ENCODE results near the gene TPGS1.

The TPGS1 gene

DNA sequence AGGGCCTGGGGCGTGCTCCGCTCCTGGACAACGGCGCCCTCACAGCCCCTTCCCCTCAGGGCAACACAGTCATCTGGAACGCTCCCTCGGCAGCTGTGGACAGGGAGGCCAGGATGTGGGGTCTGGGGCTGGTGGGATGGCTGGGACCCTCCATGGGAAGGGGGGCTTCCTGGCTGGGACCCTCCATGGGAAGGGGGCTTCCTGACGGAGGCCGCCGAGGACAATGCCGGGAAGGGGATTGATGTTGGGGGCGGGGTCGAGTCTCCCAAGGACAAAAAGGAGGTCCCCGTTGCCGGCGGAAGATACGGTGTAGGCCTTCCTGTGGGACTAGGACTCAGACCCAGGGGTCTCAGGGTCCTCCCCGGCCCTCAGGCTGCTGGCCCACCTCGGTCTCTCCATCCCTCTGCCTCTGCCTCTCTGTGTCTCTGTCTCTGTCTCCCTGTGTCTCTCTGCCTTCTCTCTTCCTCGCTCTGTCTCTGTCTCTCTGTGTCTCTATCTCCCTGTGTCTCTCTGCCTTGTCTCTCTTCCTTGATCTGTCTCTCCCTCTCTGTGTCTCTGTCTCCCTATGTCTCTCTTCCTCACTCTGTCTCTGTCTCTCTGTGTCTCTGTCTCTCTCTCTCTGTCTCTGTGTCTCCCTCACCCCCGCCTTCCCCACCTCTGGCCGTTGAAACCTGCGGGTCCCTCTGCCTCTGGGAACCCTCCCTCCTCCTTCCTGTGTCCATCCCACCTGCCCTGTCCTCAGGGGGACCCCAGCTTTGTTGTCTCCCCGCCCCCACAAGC lies 13.7 kb upstream of the TPGS1 start:
- no peak overlapping the region for H3K4me3 ChIP-seq (ENCODE audit: low read depth, low read length)
- no peak for DNase-seq (ENCODE audit: low read depth)

DNA sequence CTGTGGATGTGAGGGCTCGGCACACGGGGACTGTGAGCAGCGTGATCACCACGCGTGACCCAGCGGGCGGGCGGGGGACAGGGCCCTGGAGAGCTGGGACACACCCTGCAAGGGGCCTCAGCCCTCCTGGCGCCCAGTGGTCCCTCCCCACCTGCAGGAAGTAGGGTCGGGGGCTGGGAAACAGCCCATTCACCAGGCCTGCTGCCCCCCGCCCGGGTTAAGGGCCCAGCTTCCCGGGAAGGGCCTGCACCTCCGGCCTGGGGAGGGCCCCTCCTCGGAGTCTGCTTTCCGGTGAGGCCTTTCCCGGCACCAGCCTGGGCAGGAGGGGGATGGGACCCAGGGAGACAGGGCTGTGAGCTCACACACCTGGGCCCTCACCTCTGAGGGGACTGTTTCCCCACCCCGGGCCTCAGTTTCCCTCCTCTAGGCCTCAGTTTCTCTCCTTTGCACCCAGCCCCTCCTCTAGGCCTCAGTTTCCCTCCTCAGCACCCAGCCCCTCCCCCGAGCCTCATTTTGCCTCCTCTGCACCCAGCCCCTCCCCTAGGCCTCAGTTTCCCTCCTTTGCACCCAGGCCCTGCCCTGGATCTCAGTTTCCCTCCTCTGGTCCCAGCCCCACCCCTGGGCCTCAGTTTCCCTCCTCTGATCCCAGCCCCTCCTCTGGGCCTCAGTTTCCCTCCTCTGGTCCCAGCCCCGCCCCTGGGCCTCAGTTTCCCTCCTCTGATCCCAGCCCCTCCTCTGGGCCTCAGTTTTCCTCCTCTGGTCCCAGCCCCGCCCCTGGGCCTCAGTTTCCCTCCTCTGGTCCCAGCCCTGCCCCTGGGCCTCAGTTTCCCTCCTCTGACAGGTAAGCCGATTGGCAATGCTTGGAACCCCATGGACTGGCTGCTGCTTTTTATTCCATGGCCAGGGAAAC lies 12.9 kb upstream of the TPGS1 start:
- H3K4me3 ChIP-seq (ENCODE audit: low read depth, low read length): no peak overlapping the region
- DNase-seq (ENCODE audit: low read depth): no peak

DNA sequence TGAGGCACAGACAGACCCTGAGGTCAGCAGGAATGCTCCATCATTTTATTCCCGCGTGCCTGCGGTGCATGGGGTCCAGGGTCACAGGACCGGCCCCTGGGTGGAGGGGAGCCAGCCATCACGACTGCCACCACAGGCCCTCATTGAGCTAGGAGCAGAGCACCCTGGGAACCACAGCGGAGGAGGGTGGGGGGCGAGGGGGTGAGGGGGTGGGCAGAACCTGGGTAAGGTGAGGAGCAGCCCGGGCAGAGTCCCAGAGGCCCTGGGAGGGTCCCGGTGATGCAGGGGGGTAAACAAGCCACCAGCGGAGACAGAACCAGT lies 12.3 kb upstream of the TPGS1 start:
- DNase-seq (ENCODE audit: low read depth): no peak

DNA sequence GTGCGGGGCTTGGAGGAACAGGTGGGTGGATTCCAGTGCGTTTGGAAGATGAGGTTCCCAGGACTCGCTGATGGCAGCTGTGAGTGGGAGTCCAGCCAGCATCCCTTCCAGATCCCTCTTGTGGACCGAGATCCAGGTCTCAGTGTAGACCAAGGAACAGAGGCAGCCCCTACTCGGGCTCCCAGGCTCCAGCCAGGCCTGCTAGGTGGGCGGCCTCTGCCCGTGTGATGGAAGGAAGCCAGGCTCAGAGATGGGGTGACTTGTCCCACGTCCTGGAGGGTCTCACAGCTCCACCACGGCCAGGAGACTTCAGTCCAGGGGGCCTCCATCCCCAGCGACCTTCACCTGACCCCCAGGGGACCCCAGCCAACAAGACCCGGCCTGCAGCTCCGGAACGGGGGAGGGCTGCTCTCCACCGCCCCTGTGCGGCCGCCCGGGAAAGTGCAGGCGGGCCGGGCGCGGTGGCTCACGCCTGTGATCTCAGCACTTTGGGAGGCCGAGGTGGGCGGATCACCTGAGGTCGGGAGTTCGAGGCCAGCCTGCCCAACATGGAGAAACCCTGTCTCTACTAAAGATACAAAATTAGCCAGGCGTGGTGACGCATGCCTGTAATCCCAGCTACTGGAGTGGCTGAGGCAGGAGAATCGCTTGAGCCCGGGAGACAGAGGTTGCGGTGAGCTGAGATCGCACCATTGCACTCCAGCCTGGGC lies 11.7 kb upstream of the TPGS1 start:
- no peak for DNase-seq (ENCODE audit: low read depth)
- H3K4me3 ChIP-seq (ENCODE audit: low read depth, low read length): no peak overlapping the region

More for the DNA sequence above, 12.3 kb upstream of the TPGS1 start:
- no peak overlapping the region for H3K4me3 ChIP-seq (ENCODE audit: low read depth, low read length)

DNA sequence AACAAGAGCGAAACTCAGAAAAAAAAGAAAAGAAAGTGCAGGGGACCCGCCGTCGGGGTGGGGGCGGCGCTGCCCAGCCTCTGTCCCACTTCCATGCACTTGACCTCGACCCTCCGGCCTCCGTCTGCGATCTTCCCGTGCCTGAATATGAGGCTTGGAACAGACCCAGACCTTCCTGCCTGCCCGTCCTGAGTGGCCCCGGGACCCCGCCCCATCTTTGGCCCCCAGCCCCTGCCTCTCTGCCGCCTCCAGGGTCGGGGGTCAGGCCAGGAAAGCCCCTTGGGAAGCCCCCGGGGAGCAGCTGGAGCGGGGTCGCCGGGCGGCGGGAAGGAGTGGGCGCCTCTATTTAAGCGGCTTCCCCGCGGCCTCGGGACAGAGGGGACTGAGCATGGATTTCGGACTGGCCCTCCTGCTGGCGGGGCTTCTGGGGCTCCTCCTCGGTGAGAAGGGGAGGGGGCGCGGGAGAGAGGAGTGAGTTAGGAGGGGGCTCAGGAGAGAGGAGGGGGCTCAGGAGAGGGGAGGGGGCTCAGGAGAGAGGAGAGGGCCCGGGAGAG lies 11.1 kb upstream of the TPGS1 start, which contains the start of gene MADCAM1:
MADCAM1 (plus strand) TSS at position 375 of the 554 bp plus-strand sequence; CDS start at position 389, 14 bp downstream.
- no peak for DNase-seq (ENCODE audit: low read depth)
- H3K4me3 ChIP-seq (ENCODE audit: low read depth, low read length): no peak within 1 kb of the TSS

DNA sequence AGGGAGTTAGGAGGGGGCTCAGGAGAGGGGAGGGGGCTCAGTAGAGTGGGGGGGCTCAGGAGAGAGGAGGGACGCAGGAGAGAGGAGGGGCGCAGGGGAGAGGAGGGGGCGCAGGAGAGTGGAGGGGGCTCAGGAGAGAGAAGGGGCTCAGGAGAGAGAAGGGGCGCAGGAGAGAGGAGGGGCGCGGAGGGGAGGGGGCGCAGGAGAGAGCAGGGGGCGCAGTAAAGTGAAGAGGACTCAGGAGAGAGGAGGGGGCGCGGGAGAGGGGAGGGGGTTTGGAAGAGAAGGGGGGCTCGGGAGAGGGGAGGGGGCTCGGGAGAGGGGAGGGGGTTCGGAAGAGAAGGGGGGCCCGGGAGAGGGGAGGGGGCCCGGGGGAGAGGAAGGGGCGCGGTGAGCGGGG lies 10.3 kb upstream of the TPGS1 start:
- H3K4me3 ChIP-seq (ENCODE audit: low read depth, low read length): no peak overlapping the region
- DNase-seq (ENCODE audit: low read depth): no peak

DNA sequence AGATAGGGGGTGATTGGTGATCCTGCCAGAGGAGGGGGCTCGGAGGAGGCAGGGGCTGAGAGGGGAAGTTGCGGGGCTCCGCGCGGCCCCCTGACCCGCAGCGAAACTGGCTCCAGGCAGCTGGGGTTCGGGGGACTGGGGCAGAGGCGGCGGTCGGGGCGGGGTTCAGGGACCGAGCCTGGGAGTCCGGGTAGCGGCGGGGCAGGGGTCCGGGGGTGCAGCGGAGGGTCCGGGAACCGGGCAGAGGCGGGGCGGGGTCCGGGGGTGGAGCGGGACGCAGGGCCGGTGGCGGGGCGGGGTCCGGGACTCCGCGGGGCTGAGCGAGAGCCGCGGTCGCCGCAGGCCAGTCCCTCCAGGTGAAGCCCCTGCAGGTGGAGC lies 9.8 kb upstream of the TPGS1 start:
- no peak overlapping the region for H3K4me3 ChIP-seq (ENCODE audit: low read depth, low read length)
- no peak for DNase-seq (ENCODE audit: low read depth)

DNA sequence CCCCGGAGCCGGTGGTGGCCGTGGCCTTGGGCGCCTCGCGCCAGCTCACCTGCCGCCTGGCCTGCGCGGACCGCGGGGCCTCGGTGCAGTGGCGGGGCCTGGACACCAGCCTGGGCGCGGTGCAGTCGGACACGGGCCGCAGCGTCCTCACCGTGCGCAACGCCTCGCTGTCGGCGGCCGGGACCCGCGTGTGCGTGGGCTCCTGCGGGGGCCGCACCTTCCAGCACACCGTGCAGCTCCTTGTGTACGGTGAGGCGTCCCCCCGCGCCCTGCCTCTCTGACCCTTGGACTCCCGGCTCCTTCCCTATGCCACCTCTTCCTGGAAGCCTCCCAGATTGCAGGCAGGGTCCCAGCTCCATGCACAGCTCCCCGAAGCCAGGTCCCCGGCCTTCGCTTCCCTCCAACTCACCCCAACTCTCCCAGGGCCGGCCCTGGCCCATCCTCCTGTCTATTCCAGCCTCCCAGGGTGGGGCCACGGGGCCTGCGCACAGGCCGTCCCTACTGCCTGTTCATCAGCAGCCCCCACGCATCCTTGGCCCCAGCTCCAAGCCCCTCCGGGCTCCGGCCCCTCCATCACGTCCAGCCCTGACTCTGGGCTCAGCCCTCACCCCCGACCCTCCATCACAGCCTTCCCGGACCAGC lies 9.3 kb upstream of the TPGS1 start:
- no peak overlapping the region for H3K4me3 ChIP-seq (ENCODE audit: low read depth, low read length)
- no peak for DNase-seq (ENCODE audit: low read depth)

DNA sequence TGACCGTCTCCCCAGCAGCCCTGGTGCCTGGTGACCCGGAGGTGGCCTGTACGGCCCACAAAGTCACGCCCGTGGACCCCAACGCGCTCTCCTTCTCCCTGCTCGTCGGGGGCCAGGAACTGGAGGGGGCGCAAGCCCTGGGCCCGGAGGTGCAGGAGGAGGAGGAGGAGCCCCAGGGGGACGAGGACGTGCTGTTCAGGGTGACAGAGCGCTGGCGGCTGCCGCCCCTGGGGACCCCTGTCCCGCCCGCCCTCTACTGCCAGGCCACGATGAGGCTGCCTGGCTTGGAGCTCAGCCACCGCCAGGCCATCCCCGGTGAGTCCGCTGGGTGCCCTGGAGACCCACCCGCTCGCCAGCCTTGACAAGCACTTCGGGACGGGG lies 8.8 kb upstream of the TPGS1 start:
- H3K4me3 ChIP-seq (ENCODE audit: low read depth, low read length): no peak overlapping the region
- DNase-seq (ENCODE audit: low read depth): no peak

DNA sequence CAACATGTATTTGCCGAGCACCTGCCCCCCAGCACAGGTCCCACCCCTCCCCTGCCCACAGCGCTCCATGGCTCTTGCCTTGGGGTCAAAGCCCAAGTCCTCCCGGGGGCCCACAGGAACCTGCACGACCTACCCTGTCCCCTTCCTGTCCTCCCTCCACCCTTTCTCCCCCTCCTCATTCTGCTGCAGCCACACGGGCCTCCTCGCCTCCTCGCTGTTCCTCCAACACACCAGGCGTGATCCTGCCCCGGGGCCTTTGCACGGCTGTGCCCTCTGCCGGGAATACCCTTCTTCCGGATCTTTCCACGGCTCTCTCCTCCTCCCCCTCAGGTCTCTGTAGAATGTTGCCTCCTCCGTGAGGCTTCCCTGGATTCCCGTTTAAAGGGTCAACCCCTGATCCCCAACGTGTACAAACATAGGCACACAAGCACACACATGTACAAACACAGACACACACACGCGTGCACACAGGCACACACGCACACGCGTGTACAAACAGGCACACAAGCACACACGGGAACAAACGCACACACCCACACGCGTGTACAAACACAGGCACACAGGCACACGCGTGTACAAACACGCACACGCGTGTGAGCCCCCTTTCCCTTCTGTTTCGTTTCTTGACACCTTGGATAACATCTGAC lies 8.2 kb upstream of the TPGS1 start:
- DNase-seq (ENCODE audit: low read depth): no peak
- H3K4me3 ChIP-seq (ENCODE audit: low read depth, low read length): no peak overlapping the region

DNA sequence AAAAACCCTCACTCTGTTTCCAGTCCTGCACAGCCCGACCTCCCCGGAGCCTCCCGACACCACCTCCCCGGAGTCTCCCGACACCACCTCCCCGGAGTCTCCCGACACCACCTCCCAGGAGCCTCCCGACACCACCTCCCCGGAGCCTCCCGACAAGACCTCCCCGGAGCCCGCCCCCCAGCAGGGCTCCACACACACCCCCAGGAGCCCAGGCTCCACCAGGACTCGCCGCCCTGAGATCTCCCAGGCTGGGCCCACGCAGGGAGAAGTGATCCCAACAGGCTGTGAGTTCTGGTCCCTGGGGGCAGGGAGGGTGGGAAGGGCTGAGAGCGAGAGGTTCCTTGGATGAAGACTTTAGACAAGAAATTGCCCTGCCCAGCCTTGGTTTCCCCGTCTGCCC lies 5.7 kb upstream of the TPGS1 start:
- H3K4me3 ChIP-seq (ENCODE audit: low read depth, low read length): no peak overlapping the region
- no peak for DNase-seq (ENCODE audit: low read depth)

DNA sequence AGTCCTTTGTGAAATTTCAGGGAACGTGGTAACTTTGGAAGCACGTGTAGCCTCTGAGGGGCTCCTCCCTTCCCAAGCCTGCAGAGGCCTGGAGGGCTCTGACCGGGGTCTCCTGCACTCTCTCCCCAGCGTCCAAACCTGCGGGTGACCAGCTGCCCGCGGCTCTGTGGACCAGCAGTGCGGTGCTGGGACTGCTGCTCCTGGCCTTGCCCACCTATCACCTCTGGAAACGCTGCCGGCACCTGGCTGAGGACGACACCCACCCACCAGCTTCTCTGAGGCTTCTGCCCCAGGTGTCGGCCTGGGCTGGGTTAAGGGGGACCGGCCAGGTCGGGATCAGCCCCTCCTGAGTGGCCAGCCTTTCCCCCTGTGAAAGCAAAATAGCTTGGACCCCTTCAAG lies 2.7 kb upstream of the TPGS1 start:
- no peak overlapping the region for H3K4me3 ChIP-seq (ENCODE audit: low read depth, low read length)
- DNase-seq (ENCODE audit: low read depth): no peak

DNA sequence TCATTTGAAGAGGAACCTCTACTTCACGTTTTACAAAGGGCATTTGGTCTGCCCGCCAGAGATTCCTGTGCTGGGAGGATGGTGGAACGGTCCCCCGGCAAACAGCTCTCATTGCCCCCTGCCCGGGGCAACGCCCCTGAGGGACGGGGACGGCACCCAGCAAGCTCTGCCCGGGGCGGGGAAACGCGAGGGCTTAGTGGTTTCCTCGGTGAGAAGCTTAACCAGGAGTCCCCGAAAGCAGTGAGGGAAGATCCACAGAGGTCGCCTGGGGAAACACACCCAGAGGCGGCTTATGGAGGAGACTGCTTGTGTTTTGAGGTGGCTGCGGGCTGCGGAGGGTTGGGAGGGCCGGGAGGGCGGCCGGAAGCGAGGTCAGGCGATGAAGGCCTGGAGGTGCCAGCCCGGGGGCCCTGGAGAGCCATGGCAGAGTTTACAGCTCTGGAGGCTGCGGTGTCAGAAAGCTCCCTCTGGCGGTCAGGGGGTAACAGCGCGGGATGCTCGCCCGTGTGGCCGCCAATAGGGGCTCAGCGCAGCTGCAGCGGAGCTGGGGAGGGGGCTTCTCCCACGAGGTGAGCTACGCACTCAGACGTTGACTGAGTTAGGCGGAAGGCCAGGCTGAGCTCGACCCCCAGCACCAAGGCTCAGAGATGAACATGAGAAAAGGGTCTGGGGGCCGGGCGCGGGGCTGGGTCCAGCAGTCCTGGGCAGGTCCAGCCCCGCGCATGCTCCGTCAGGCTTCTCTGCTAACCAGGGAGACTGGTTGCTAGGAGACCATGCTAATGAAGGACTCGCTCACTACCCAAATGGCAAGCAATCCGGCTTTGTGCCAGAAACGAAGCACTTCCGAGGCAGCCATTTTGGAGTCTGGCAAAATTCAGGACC lies 652 bp upstream of the TPGS1 start:
- H3K4me3 ChIP-seq (ENCODE audit: low read depth, low read length): peak overlapping the region; percentile 87
- peak; percentile 99 for DNase-seq (ENCODE audit: low read depth)

DNA sequence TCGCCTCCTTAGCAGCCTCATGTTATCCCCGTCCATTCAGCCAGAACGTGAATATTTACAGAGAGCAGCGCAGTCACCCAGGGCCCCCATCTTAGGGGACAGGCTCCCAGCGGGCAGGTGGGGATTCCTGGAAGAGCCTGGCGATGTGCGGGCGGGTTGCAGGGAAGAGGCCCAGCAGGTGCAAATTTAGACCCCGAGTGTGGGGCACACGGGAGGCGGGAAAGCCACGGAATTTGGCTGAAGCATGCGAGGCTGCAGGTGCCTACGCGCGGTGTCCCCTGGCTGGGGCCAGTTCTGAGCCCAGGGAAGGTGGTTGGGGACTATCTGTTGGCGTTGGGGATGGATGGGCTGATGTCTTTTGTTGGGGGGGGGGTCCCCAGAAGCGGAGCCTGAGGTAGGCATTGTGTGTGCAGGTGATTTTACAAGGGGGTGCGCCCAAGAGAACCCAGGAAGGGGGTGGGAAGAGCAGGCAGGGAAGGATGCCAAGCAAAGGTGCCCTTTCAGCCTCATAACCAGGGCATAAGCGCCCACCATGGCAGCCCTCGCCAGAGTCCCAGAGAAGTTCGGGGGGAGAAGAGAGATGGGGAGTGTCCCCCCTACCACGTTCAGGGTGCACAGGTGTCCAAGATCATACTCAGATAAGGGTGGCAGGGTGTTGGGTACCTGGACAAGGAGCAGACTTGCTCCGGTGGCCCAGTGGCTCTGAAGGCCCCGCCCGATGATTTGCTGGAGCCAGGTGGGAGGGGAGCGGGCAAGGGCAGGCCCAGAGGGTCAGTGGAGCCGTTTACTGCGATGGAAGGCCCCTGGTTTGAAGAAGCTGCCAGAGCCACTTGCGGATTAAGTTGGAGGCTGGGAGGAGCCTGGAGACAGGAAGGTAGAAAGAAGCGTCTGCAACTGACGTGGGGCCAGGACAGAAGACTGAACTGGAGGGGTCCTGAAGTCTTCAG lies 1.2 kb downstream of the TPGS1 start:
- no peak for DNase-seq (ENCODE audit: low read depth)
- H3K4me3 ChIP-seq (ENCODE audit: low read depth, low read length): peak overlapping the region; percentile 87

DNA sequence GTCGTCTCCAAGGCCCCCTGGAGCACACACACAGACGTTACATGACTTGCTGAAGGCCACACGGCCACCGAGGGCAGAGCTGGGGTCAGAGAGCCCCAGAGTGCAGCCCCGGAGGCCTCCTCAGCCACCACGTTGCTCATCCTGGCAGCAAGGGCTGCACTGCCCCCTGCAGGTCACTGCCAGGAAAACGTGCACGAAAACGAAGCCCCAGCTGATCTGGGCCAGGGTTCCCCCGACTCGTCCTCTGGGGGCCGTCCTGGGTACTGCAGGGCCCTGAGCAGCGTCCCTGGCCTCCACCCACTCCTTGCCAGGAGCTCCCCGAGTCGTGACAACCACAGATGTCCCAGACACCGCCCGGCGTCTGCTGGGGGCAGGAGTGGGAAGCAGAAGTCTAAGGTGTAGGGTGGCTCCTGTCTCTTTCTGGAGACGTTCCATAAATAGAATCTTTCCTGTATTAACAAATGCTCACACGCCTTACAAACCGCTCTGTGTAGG lies 3.4 kb downstream of the TPGS1 start:
- no peak overlapping the region for H3K4me3 ChIP-seq (ENCODE audit: low read depth, low read length)
- peak; percentile 56 for DNase-seq (ENCODE audit: low read depth)

DNA sequence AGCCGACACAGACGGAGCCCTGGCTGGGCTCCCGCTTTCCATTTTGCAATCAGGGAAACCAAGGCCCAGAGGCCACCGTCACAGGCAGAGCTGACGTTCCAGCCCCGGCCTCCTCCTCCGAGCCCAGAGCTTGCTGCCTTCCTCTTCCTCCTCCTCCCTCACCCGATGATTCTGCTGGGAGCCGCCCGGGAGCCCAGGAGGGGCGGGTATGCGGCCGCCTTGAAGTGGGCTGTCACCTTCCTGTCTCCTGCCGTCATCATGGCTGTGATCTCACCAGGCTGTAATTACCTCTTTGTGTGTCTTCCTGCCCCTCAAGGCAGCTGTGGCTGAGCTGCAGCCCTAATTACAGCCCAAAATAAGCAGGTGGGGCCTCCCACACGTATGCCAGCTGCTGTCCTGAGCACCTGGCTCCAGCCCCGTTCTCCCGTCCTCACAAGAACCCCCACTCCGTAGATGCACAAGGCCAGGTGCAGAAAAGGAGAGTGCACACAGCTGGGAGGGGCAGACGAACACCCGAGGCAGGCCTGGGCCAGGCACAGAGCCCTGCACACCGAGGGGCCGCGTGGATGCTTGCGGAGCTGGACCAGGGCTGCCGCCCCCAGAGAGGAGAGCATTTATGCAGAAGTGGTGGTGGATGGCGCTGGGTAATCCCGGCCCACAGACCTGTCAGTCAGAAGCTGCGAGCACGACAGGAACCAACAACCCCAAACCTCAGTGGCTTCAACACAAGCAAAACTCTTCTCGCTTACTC lies 4.0 kb downstream of the TPGS1 start:
- DNase-seq (ENCODE audit: low read depth): no peak
- H3K4me3 ChIP-seq (ENCODE audit: low read depth, low read length): no peak overlapping the region

All from skeletal muscle cell (primary cell).